GM12878 (cell line): ENCODE measurements around the gene UNG. TPM values are rescaled to one million over a fixed set of nuclear protein-coding genes. Genes with fewer than 3 reads are reported as not detected.

ENCODE experiments used
- ATAC-seq: fragments of 200-7000 bp; cut with Tn5 transposase; 3 replicates; pipeline ENCODE4 v1.9.1; 2020; ENCODE audit warnings: mild to moderate bottlenecking, moderate library complexity
- BruUV-seq: library from RNA; stranded (reverse); fragments of 400-500 nt; replicated peaks from 2 replicates; lab custom pipeline; 2021; lab: Mats Ljungman, UMichigan
- CTCF ChIA-PET: fragments of 300-600 bp; sonication (Branson Sonifier 250); formaldehyde crosslinking; extraction: SDS; loops from one replicate; lab custom pipeline; 2021; ENCODE audit warnings: inconsistent platforms; lab: Yijun Ruan, JAX
- POLR2A ChIA-PET: fragments of 350-600 bp; formaldehyde crosslinking; extraction: SDS; loops from one replicate; lab custom pipeline; 2021; ENCODE audit warnings: inconsistent platforms; lab: Charles Lee
- RAD21 ChIA-PET: fragments of 300-600 bp; sonication (Branson Sonifier 250); formaldehyde crosslinking; loops from one replicate; lab custom pipeline; 2023; ENCODE audit warnings: antibody characterized with exemption; ENCODE audit not compliant: unreplicated experiment; lab: Charles Lee
- SMC1A ChIA-PET: fragments of 300-600 bp; sonication (Branson Sonifier 250); formaldehyde crosslinking; loops from one replicate; lab custom pipeline; 2023; ENCODE audit not compliant: unreplicated experiment, uncharacterized antibody; lab: Charles Lee
- DNase-seq: peaks from one replicate; pipeline ENCODE4 v3.0.0-alpha.2; 2011; ENCODE audit warnings: low read depth, low spot score
- FAIRE-seq: peaks from 3 replicates; lab custom pipeline; 2011; peaks lifted over from hg19 to GRCh38; lab: Jason Lieb, UNC
- H2AFZ ChIP-seq: 2 replicates; pipeline ENCODE4 v1.6.0; 2011; ENCODE audit warnings: low read depth, low read length, control low read depth; ENCODE audit not compliant: control insufficient read depth
- H3K27ac ChIP-seq: 2 replicates; pipeline ENCODE4 v1.5.1; 2011; ENCODE audit warnings: control low read depth; ENCODE audit not compliant: control insufficient read depth, insufficient read depth
- H3K27me3 ChIP-seq, 2 experiments: replicated peaks in 1 of 2; 2 replicates each; pipeline versions ENCODE4 v1.6.0 to v1.6.1; 2011; ENCODE audit warnings: low read length in 1 of 2; ENCODE audit not compliant: control insufficient read depth in 2 of 2, insufficient read depth in 2 of 2
- H3K36me3 ChIP-seq, 2 experiments: 2 replicates each; pipeline ENCODE4 v1.5.1; 2011; ENCODE audit warnings: low read length in 1 of 2; ENCODE audit not compliant: control insufficient read depth in 2 of 2, insufficient read depth in 2 of 2
- H3K4me1 ChIP-seq: 2 replicates; pipeline ENCODE4 v1.6.1; 2011; ENCODE audit warnings: mild to moderate bottlenecking, low read length, moderate library complexity, mixed read lengths; ENCODE audit not compliant: control insufficient read depth, insufficient read depth
- H3K4me2 ChIP-seq: 2 replicates; pipeline ENCODE4 v1.6.0; 2011; ENCODE audit warnings: control low read depth; ENCODE audit not compliant: control insufficient read depth, insufficient read depth
- H3K4me3 ChIP-seq: fragments of 200-600 bp; sonication (generic); 2 replicates; pipeline ENCODE4 v1.5.1; 2016
- H3K79me2 ChIP-seq: 2 replicates; pipeline ENCODE4 v1.6.0; 2011; ENCODE audit warnings: low read length; ENCODE audit not compliant: control insufficient read depth, insufficient read depth
- H3K9ac ChIP-seq: 2 replicates; pipeline ENCODE4 v1.8.0; 2011; ENCODE audit warnings: low read length, control low read depth, mixed read lengths; ENCODE audit not compliant: control insufficient read depth, insufficient read depth
- H3K9me3 ChIP-seq: replicated peaks from 3 replicates; pipeline ENCODE4 v1.5.1; 2011; ENCODE audit warnings: mild to moderate bottlenecking, low read length; ENCODE audit not compliant: control insufficient read depth, insufficient read depth
- H4K20me1 ChIP-seq: 2 replicates; pipeline ENCODE4 v1.6.0; 2011; ENCODE audit not compliant: control insufficient read depth, insufficient read depth
- CEBPB ChIP-seq, 2 experiments: fragments of 150-350 bp in 1 of 2; IDR thresholded peaks; 2 replicates each; pipeline ENCODE4 v1.6.1; 2012 to 2014; ENCODE audit warnings: low read depth in 2 of 2, low read length in 2 of 2, borderline replicate concordance in 1 of 2, inconsistent platforms in 1 of 2
- CEBPZ ChIP-seq: fragments of 150-350 bp; IDR thresholded peaks from 2 replicates; pipeline ENCODE4 v1.6.1; 2016; ENCODE audit warnings: low read depth, low read length
- HDAC2 ChIP-seq: fragments of 200-600 bp; sonication (generic); IDR thresholded peaks from 2 replicates; pipeline ENCODE4 v1.6.1; 2017
- MTA2 ChIP-seq: fragments of 450-650 bp; IDR thresholded peaks from 2 replicates; pipeline ENCODE4 v1.6.1; 2016; ENCODE audit warnings: low read depth, mild to moderate bottlenecking, moderate library complexity
- SMARCA5 ChIP-seq: fragments of 450-650 bp; IDR thresholded peaks from 2 replicates; pipeline ENCODE4 v1.6.1; 2017; ENCODE audit warnings: mild to moderate bottlenecking
- SPI1 ChIP-seq: IDR thresholded peaks from 2 replicates; pipeline ENCODE4 v1.6.1; 2011; ENCODE audit warnings: low read depth, mild to moderate bottlenecking, low read length, moderate library complexity, borderline replicate concordance; ENCODE audit not compliant: insufficient read depth
- STAT1 ChIP-seq: fragments of 450-650 bp; conservative IDR thresholded peaks from 2 replicates; pipeline ENCODE4 v1.6.1; 2014; ENCODE audit warnings: antibody characterized with exemption, mild to moderate bottlenecking
- TCF7 ChIP-seq: IDR thresholded peaks from 2 replicates; pipeline ENCODE4 v1.6.1; 2014; ENCODE audit warnings: antibody characterized with exemption, borderline replicate concordance
- YBX1 ChIP-seq: fragments of 450-650 bp; IDR thresholded peaks from 2 replicates; pipeline ENCODE4 v1.6.1; 2016; ENCODE audit warnings: antibody characterized with exemption
- ZNF207 ChIP-seq: fragments of 450-650 bp; IDR thresholded peaks from 2 replicates; pipeline ENCODE4 v1.6.1; 2014; ENCODE audit warnings: antibody characterized with exemption, mild to moderate bottlenecking, borderline replicate concordance
- WGBS: methylation state at CpG from one replicate; pipeline ENCODE4 v1.1.6; 2016; ENCODE audit warnings: low lambda C conversion rate; ENCODE audit not compliant: insufficient replicate concordance, insufficient coverage; ENCODE audit errors: missing lambda C conversion rate; 5-methylcytosine and 5-hydroxymethylcytosine counted together
- in situ Hi-C: fragments of 300-500 bp; cut with MboI; formaldehyde crosslinking; loops from 9 replicates; pipeline ENCODE4 v1.14.3; 2018; ENCODE audit warnings: mixed read lengths
- intact Hi-C: fragments of 100-400 bp; cut with micrococcal nuclease; formaldehyde crosslinking; loops from one replicate; pipeline ENCODE4 v1.14.2; 2022; ENCODE audit not compliant: unreplicated experiment
- polyA plus RNA-seq, 11 experiments: library from polyadenylated mRNA; depleted of rRNA in 4 of 11; unstranded in 6 of 11; stranded (reverse) in 5 of 11; fragments of >200 nt; fragmentation: Nextera tagmentation in 4 of 11; fragmentation: Illumina TruSeq in 1 of 11; extraction: Ambion mirVana in 4 of 11; extraction: Trizol in 1 of 11; gene quantifications; 1 replicate in 1 of 11; 2 replicates in 10 of 11; pipeline versions ENCODE4 v1.2.1 to v1.2.3, GENCODE V29; 2011 to 2016; ENCODE audit warnings: inconsistent platforms in 2 of 11, missing spikeins in 2 of 11, low read depth in 1 of 11
- total RNA-seq, 4 experiments: library from RNA; depleted of rRNA in 3 of 4; stranded (reverse); fragments of >200 nt in 3 of 4; fragmentation: Illumina TruSeq in 1 of 4; extraction: Trizol in 1 of 4; gene quantifications; 2 replicates each; pipeline versions ENCODE4 v1.2.1 to v1.2.3, GENCODE V29; 2013 to 2021
- TF ChIP-seq, protein P1 (sequence below): fragments of 450-650 bp; formaldehyde crosslinking; IDR thresholded peaks from 2 replicates; pipeline ENCODE4 v1.5.0; 2022; ENCODE audit warnings: mild to moderate bottlenecking, missing genetic modification characterization
- TF ChIP-seq, protein P2 (sequence below): fragments of 450-650 bp; IDR thresholded peaks from 2 replicates; pipeline ENCODE4 v1.6.1; 2016; ENCODE audit warnings: mild to moderate bottlenecking
- TF ChIP-seq, protein P3 (sequence below): fragments of 450-650 bp; conservative IDR thresholded peaks from 2 replicates; pipeline ENCODE4 v1.6.1; 2017; ENCODE audit warnings: mild to moderate bottlenecking, moderate library complexity

UNG gene
- total and polyA plus RNA-seq, 10 of the 15 experiments (the other 5 are each of a cell fraction or from before 2014, with no cell fraction given) = 9.5 to 81.9 (median 48.2) TPM

DNA sequence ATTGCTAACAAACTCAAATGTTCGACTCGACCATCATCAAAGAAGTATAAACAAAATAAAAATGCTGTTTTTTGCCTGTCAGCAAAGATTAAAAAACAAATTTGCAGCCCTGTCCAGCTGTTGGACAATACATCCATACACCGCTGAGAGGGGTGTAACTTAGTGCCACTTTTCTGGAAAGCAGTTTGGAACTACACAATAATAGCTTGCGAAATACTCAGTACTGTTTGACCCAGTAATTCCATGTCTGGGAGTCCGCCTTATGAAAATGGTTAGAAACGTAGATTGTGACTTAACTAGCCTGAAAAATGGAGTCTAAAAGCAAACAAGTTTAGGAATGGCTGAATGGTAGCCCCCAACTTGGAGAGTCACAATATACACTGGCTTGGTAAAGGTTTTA, 38.6 kb upstream of the UNG start:
- Histone ChIP-seq H2AFZ (no peak overlapping the region), H3K9me3 (no peaks in the 10 kb centered on the region; the same call in 2 of the 3 replicates), H3K27ac (no peak overlapping the region), H3K36me3 (no peaks in the 10 kb centered on the region), H3K4me1 (peaks cover 11% of the 10 kb centered on the region), H3K4me2 (no peak overlapping the region), H3K27me3 (no peaks in the 10 kb centered on the region), H3K79me2 (peaks cover 5% of the 10 kb centered on the region), H3K4me3 (no peak overlapping the region), H3K9ac (no peak overlapping the region), H4K20me1 (no peaks in the 10 kb centered on the region)
- 96% methylated on average over 6 of the region's 6 CpGs for WGBS
- TF ChIP-seq TCF7 (no peak), SPI1 (no peak), STAT1 (no peak), YBX1 (no peak), CEBPZ (no peak), MTA2 (no peak), HDAC2 (no peak), CEBPB (IDR thresholded peaks at IDR 0.05; ENCODE audit: borderline replicate concordance in 1 of 2, low read depth in 2 of 2, low read length in 2 of 2) (no peak), SMARCA5 (no peak), ZNF207 (no peak)
- TF ChIP-seq, protein P1, sequence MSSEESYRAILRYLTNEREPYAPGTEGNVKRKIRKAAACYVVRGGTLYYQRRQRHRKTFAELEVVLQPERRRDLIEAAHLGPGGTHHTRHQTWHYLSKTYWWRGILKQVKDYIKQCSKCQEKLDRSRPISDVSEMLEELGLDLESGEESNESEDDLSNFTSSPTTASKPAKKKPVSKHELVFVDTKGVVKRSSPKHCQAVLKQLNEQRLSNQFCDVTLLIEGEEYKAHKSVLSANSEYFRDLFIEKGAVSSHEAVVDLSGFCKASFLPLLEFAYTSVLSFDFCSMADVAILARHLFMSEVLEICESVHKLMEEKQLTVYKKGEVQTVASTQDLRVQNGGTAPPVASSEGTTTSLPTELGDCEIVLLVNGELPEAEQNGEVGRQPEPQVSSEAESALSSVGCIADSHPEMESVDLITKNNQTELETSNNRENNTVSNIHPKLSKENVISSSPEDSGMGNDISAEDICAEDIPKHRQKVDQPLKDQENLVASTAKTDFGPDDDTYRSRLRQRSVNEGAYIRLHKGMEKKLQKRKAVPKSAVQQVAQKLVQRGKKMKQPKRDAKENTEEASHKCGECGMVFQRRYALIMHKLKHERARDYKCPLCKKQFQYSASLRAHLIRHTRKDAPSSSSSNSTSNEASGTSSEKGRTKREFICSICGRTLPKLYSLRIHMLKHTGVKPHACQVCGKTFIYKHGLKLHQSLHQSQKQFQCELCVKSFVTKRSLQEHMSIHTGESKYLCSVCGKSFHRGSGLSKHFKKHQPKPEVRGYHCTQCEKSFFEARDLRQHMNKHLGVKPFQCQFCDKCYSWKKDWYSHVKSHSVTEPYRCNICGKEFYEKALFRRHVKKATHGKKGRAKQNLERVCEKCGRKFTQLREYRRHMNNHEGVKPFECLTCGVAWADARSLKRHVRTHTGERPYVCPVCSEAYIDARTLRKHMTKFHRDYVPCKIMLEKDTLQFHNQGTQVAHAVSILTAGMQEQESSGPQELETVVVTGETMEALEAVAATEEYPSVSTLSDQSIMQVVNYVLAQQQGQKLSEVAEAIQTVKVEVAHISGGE = no peak
- TF ChIP-seq, protein P2, sequence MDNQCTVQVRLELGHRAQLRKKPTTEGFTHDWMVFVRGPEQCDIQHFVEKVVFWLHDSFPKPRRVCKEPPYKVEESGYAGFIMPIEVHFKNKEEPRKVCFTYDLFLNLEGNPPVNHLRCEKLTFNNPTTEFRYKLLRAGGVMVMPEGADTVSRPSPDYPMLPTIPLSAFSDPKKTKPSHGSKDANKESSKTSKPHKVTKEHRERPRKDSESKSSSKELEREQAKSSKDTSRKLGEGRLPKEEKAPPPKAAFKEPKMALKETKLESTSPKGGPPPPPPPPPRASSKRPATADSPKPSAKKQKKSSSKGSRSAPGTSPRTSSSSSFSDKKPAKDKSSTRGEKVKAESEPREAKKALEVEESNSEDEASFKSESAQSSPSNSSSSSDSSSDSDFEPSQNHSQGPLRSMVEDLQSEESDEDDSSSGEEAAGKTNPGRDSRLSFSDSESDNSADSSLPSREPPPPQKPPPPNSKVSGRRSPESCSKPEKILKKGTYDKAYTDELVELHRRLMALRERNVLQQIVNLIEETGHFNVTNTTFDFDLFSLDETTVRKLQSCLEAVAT = no peak
- TF ChIP-seq, protein P3, sequence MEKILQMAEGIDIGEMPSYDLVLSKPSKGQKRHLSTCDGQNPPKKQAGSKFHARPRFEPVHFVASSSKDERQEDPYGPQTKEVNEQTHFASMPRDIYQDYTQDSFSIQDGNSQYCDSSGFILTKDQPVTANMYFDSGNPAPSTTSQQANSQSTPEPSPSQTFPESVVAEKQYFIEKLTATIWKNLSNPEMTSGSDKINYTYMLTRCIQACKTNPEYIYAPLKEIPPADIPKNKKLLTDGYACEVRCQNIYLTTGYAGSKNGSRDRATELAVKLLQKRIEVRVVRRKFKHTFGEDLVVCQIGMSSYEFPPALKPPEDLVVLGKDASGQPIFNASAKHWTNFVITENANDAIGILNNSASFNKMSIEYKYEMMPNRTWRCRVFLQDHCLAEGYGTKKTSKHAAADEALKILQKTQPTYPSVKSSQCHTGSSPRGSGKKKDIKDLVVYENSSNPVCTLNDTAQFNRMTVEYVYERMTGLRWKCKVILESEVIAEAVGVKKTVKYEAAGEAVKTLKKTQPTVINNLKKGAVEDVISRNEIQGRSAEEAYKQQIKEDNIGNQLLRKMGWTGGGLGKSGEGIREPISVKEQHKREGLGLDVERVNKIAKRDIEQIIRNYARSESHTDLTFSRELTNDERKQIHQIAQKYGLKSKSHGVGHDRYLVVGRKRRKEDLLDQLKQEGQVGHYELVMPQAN = no peak
- no TSS peak for BruUV-seq
- ChIA-PET RAD21 (no interaction called here), CTCF (no interaction called here), SMC1A (no interaction called here), POLR2A (interaction anchor here (1.1 kb wide), 1 partner anchor 112 kb away, joined by 3 read pairs; no protein-coding TSS in a partner anchor)
- DNase-seq = no peak
- no peak for FAIRE-seq
- intact Hi-C loops (no loop called here), in situ Hi-C loops (no loop called here)
- ATAC-seq = no peak
